Neural progenitor cell (in vitro differentiated cells): ENCODE data around the gene TXNRD1. TPM values are rescaled to one million over a fixed set of nuclear protein-coding genes. Genes with fewer than 3 reads are reported as not detected.

Source experiments
- DNase-seq: peaks from one replicate; pipeline ENCODE4 v3.0.0-alpha.2; 2016; ENCODE audit warnings: low spot score
- H2AFZ ChIP-seq: fragments of 200-600 bp; sonication (generic); replicated peaks from 2 replicates; pipeline ENCODE4 v1.6.1; 2016; ENCODE audit warnings: antibody characterized with exemption
- H3F3A ChIP-seq: fragments of 200-600 bp; sonication (generic); 2 replicates; pipeline ENCODE4 v1.6.1; 2016; ENCODE audit warnings: antibody characterized with exemption, low read depth
- H3K27ac ChIP-seq: fragments of 200-600 bp; sonication (generic); 2 replicates; pipeline ENCODE4 v1.5.1; 2016; ENCODE audit warnings: mild to moderate bottlenecking
- H3K27me3 ChIP-seq: fragments of 200-600 bp; sonication (generic); 2 replicates; pipeline ENCODE4 v1.6.1; 2016; ENCODE audit warnings: mild to moderate bottlenecking, moderate library complexity
- H3K36me3 ChIP-seq: fragments of 200-600 bp; sonication (generic); 2 replicates; pipeline ENCODE4 v1.5.1; 2016
- H3K4me1 ChIP-seq: fragments of 200-600 bp; sonication (generic); 2 replicates; pipeline ENCODE4 v1.6.1; 2016; ENCODE audit warnings: mixed run types
- H3K4me2 ChIP-seq: fragments of 200-600 bp; sonication (generic); 2 replicates; pipeline ENCODE4 v1.6.1; 2016
- H3K4me3 ChIP-seq: fragments of 200-600 bp; sonication (generic); 2 replicates; pipeline ENCODE4 v1.5.1; 2016
- H3K79me2 ChIP-seq: fragments of 200-600 bp; sonication (generic); 2 replicates; pipeline ENCODE4 v1.6.1; 2016; ENCODE audit warnings: low read depth
- H3K9ac ChIP-seq: fragments of 200-600 bp; sonication (generic); 2 replicates; pipeline ENCODE4 v1.6.1; 2016
- H3K9me3 ChIP-seq: fragments of 200-600 bp; sonication (generic); 2 replicates; pipeline ENCODE4 v1.5.1; 2016; ENCODE audit warnings: low read depth
- H4K20me1 ChIP-seq: fragments of 200-600 bp; sonication (generic); 2 replicates; pipeline ENCODE4 v1.6.1; 2016; ENCODE audit warnings: low read depth
- H3K27ac Mint-ChIP-seq: 3 replicates; pipeline ENCODE4 v1.8.0; 2021; ENCODE audit warnings: mixed read lengths
- H3K27me3 Mint-ChIP-seq: 2 replicates; pipeline ENCODE4 v1.8.0; 2022; ENCODE audit warnings: low read depth, mild to moderate bottlenecking, inconsistent platforms, moderate library complexity, mixed read lengths; ENCODE audit not compliant: insufficient read depth
- H3K36me3 Mint-ChIP-seq: 3 replicates; pipeline ENCODE4 v1.8.0; 2021; ENCODE audit warnings: mixed read lengths
- H3K4me1 Mint-ChIP-seq: 3 replicates; pipeline ENCODE4 v1.8.0; 2021; ENCODE audit warnings: mixed read lengths
- H3K4me3 Mint-ChIP-seq: 3 replicates; pipeline ENCODE4 v1.8.0; 2021; ENCODE audit warnings: mild to moderate bottlenecking, moderate library complexity, mixed read lengths
- H3K9me3 Mint-ChIP-seq: 3 replicates; pipeline ENCODE4 v1.8.0; 2020; ENCODE audit warnings: mixed read lengths
- EZH2 ChIP-seq: fragments of 200-600 bp; sonication (generic); IDR thresholded peaks from 2 replicates; pipeline ENCODE4 v1.6.1; 2017; ENCODE audit warnings: antibody characterized with exemption, mild to moderate bottlenecking, moderate library complexity
- EZH2phosphoT487 ChIP-seq: fragments of 200-600 bp; sonication (generic); IDR thresholded peaks from 2 replicates; pipeline ENCODE4 v1.6.1; 2017; ENCODE audit warnings: antibody characterized with exemption
- total RNA-seq: library from RNA; depleted of rRNA; stranded (reverse); fragments of >200 nt; gene quantifications from 2 replicates; pipeline ENCODE4 v1.2.3, GENCODE V29; 2015; ENCODE audit warnings: low replicate concordance
- TF ChIP-seq, protein P1 (sequence below): fragments of 200-600 bp; sonication (generic); IDR thresholded peaks from 2 replicates; pipeline ENCODE4 v1.5.1; 2017; ENCODE audit warnings: antibody characterized with exemption, mild to moderate bottlenecking

The TXNRD1 gene
- total RNA-seq, 1 donor from 2014 or later, result 99.8 TPM

DNA sequence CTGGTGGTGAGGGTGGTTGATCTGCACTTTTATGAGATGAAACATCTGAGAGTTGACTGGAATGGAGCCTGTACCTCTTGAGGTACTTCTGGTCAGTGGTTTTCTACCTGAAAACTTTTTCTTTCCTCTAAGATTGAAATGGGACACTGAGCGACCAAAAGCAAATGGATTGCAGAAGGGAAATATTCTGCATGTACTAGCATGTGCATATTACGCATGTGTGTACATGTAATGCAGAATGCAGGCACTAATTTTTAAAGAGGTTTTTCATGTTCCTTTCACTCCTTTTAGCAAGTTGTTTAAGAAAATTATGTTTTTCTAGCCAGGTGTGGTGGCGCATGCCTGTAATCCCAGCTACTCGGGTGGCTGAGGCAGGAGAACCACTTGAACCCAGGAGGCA is 59.2 kb downstream of the TXNRD1 start:
- Histone ChIP-seq H3F3A (no peaks in the 10 kb centered on the region), H4K20me1 (no peaks in the 10 kb centered on the region), H3K36me3 (no peaks in the 10 kb centered on the region), H3K4me3 (no peak overlapping the region), H3K79me2 (no peaks in the 10 kb centered on the region), H2AFZ (no peak overlapping the region), H3K27me3 (no peaks in the 10 kb centered on the region), H3K27ac (no peak overlapping the region), H3K9me3 (no peaks in the 10 kb centered on the region), H3K9ac (no peak overlapping the region), H3K4me1 (no peaks in the 10 kb centered on the region), H3K4me2 (no peak overlapping the region)
- TF ChIP-seq EZH2 (no peak), EZH2phosphoT487 (no peak)
- TF ChIP-seq, protein P1, sequence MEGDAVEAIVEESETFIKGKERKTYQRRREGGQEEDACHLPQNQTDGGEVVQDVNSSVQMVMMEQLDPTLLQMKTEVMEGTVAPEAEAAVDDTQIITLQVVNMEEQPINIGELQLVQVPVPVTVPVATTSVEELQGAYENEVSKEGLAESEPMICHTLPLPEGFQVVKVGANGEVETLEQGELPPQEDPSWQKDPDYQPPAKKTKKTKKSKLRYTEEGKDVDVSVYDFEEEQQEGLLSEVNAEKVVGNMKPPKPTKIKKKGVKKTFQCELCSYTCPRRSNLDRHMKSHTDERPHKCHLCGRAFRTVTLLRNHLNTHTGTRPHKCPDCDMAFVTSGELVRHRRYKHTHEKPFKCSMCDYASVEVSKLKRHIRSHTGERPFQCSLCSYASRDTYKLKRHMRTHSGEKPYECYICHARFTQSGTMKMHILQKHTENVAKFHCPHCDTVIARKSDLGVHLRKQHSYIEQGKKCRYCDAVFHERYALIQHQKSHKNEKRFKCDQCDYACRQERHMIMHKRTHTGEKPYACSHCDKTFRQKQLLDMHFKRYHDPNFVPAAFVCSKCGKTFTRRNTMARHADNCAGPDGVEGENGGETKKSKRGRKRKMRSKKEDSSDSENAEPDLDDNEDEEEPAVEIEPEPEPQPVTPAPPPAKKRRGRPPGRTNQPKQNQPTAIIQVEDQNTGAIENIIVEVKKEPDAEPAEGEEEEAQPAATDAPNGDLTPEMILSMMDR, result no peak
- H3K4me1 Mint-ChIP-seq, result no peaks in the 10 kb centered on the region
- no peak overlapping the region for H3K4me3 Mint-ChIP-seq
- H3K27ac Mint-ChIP-seq, result no peak overlapping the region
- H3K36me3 Mint-ChIP-seq, result no peaks in the 10 kb centered on the region
- no peaks in the 10 kb centered on the region for H3K9me3 Mint-ChIP-seq
- no peaks in the 10 kb centered on the region for H3K27me3 Mint-ChIP-seq
- DNase-seq, result no peak

DNA sequence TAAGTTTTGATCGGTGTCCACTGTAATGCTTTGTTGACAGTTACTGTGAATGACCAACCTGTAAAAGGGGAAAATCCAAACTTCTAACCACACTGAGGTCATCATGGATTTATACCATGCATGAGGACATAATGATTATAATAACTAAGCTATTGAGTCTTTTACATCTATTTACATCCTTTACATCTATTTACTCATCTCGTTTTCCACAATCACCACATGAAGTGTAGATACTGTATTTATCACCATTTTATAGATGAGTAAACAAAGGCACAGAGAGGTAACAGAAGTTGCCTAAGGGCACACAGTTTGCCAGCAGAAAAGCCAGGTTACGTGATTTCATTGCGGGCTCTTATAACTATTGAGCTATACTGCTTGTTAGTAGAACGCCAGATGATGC is 60.1 kb downstream of the TXNRD1 start:
- no peak overlapping the region for H3K9ac ChIP-seq
- H3K4me3 ChIP-seq, result no peak overlapping the region
- no peaks in the 10 kb centered on the region for H3K36me3 Mint-ChIP-seq
- no peak overlapping the region for H3K27ac ChIP-seq
- no peaks in the 10 kb centered on the region for H3K79me2 ChIP-seq
- H3K9me3 Mint-ChIP-seq, result no peaks in the 10 kb centered on the region
- H3K4me1 Mint-ChIP-seq, result no peaks in the 10 kb centered on the region
- H3K4me2 ChIP-seq, result no peak overlapping the region
- no peaks in the 10 kb centered on the region for H3K27me3 ChIP-seq
- DNase-seq, result no peak
- H3K27me3 Mint-ChIP-seq, result no peaks in the 10 kb centered on the region
- H4K20me1 ChIP-seq, result no peaks in the 10 kb centered on the region
- H3K9me3 ChIP-seq, result no peaks in the 10 kb centered on the region
- H3K27ac Mint-ChIP-seq, result no peak overlapping the region
- no peaks in the 10 kb centered on the region for H3K4me1 ChIP-seq
- H3F3A ChIP-seq, result no peaks in the 10 kb centered on the region
- H3K4me3 Mint-ChIP-seq, result no peak overlapping the region
- no peak overlapping the region for H2AFZ ChIP-seq
- TF ChIP-seq, protein P1, result no peak
- TF ChIP-seq EZH2phosphoT487 (no peak), EZH2 (no peak)
- H3K36me3 ChIP-seq, result no peaks in the 10 kb centered on the region

DNA sequence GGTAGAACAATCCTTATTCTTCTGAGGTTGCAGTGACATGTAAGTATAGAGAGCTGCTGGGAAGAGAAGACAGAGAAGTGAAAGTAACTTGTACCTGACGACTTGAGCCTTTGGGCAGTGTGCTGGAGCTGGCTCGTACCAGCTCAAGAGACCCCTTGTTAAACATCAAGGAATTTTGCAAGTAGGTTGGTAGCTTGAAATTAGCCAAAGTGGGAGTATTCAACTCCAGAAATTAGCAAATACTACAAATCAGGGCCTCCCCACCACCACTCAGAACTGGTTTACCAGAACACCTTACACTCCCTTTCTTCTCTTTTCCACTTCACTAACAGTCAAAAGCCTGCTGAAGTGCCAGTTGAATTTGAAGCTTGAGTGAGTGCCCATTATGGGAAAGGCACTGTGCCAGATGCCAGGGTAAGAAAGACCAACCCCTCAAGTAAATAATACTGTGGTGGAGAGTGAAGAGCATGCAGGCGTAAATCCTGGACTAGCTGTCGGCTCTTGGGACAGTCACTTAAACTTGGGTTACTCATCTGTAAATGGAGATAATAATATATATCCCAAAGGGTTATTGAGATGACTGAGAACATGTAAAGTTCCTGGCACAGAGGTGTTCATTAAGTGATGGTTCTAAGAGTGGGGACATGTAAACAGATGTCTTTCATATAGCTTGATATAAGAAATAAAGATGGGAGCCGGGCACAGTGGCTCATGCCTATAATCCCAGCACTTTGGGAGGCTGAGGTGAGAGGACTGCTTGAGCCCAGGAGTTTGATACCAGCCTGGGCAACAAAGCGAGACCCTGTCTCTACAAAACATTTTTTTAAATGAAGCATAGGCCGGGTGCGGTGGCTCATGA is 60.9 kb downstream of the TXNRD1 start:
- no peaks in the 10 kb centered on the region for H3K36me3 ChIP-seq
- DNase-seq, result no peak
- no peaks in the 10 kb centered on the region for H3K9me3 Mint-ChIP-seq
- H3K79me2 ChIP-seq, result no peaks in the 10 kb centered on the region
- H3K4me1 ChIP-seq, result no peaks in the 10 kb centered on the region
- no peak overlapping the region for H3K27ac Mint-ChIP-seq
- H4K20me1 ChIP-seq, result no peaks in the 10 kb centered on the region
- H3K27ac ChIP-seq, result no peak overlapping the region
- no peaks in the 10 kb centered on the region for H3K4me1 Mint-ChIP-seq
- no peak overlapping the region for H3K4me3 Mint-ChIP-seq
- no peak for TF ChIP-seq EZH2
- TF ChIP-seq, protein P1, result no peak
- TF ChIP-seq EZH2phosphoT487, result no peak
- no peak overlapping the region for H3K4me3 ChIP-seq
- no peak overlapping the region for H3K9ac ChIP-seq
- H3F3A ChIP-seq, result no peaks in the 10 kb centered on the region
- H3K9me3 ChIP-seq, result no peaks in the 10 kb centered on the region
- no peaks in the 10 kb centered on the region for H3K27me3 Mint-ChIP-seq
- H3K4me2 ChIP-seq, result no peak overlapping the region
- H2AFZ ChIP-seq, result no peak overlapping the region
- no peaks in the 10 kb centered on the region for H3K27me3 ChIP-seq
- H3K36me3 Mint-ChIP-seq, result no peaks in the 10 kb centered on the region
